HUDEP-2 (cell line): ENCODE results near the gene CHGA.

Experiments
- DNase-seq, 76 experiments: peaks; one replicate each; lab custom pipeline; 2025; ENCODE audit not compliant: unreplicated experiment in 76 of 76; lab: John Stamatoyannopoulos, UW

The CHGA gene

GRCh38 chr14:92974541-92975345 is 51.8 kb downstream of the CHGA start:
- no peak for DNase-seq

GRCh38 chr14:92976268-92976667 is 53.3 kb downstream of the CHGA start:
- DNase-seq, result no peak

- DNase-seq, result no peak
Measured at GRCh38 chr14:92978229-92979021, 55.5 kb downstream of the CHGA start.

- no peak for DNase-seq
Measured at GRCh38 chr14:92980866-92981265, 57.9 kb downstream of the CHGA start.

GRCh38 chr14:92981726-92982125 is 58.8 kb downstream of the CHGA start:
- DNase-seq, result no peak

- DNase-seq, result no peak
Measured at GRCh38 chr14:92982956-92983355, 60.0 kb downstream of the CHGA start.

- no peak for DNase-seq
Measured at GRCh38 chr14:92984082-92984788, 61.3 kb downstream of the CHGA start.
